Measurements from ENCODE around the gene BCAS1. TPM values are rescaled to one million over a fixed set of nuclear protein-coding genes. Genes with fewer than 3 reads are reported as not detected.
A peak's percentile ranks its signal among the peaks of the same experiment; 100 is the strongest.

BCAS1 gene
- total RNA-seq, 1 experiment from 2014 or later = 4.0 TPM

DNA sequence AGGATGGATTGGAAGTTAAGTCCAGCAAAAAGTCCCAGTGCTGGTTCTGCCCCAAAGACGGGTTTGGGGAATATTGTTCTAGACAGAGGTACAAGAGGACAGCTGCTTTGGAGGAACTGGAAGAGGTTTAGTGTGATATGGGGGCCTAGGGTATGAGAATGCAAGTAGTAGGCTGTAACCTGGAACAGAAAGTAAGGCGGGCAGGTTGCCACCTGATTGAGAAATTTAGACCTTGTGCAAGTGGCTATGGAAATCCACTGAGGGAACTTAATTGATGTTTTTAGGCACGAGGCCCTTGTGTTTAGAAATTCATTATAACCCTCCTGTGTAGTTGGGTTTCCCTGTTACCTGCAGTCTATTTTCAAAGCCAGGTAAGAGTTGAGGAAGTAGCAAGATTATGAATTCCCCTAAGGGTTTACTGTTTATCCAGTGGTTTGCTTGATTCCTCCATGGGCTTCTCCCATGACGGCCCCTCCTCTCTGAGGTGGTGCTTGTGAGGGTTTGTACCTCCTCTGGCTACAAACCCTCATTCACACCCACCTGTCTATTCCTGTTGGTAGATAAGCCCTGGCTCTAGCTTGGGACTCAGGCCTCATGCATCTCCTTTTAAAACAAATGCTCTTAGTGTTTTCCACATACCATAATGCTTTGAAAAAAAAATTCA lies 42.0 kb upstream of the BCAS1 start:
- no TSS peak for BruUV-seq (replicated peaks)
- ChIA-PET POLR2A (ENCODE audit: unreplicated experiment) (no interaction called here), CTCF (no interaction called here)
- Histone ChIP-seq H4K20me1 (ENCODE audit: insufficient read depth) (no peaks in the 10 kb centered on the region), H3K36me3 (ENCODE audit: low read depth) (no peaks in the 10 kb centered on the region), H2AFZ (no peak overlapping the region), H3K4me1 (replicated peaks; ENCODE audit: insufficient read depth) (peaks cover 76% of the 10 kb centered on the region), H3K4me3 (no peak overlapping the region), H3K79me2 (ENCODE audit: low read depth) (no peaks in the 10 kb centered on the region), H3F3A (ENCODE audit: insufficient read depth, low read depth) (peaks cover 44% of the 10 kb centered on the region), H3K4me2 (no peak overlapping the region), H3K9me3 (ENCODE audit: insufficient read depth, low read depth) (no peaks in the 10 kb centered on the region), H3K27ac (peak overlapping the region; percentile 97), H3K27me3 (ENCODE audit: insufficient read depth, low read depth) (no peaks in the 10 kb centered on the region), H3K9me2 (ENCODE audit: insufficient read depth) (no peaks in the 10 kb centered on the region)
- intact Hi-C loops (cut with micrococcal nuclease; ENCODE audit: unreplicated experiment) = no loop called here
- TF ChIP-seq, protein P1, sequence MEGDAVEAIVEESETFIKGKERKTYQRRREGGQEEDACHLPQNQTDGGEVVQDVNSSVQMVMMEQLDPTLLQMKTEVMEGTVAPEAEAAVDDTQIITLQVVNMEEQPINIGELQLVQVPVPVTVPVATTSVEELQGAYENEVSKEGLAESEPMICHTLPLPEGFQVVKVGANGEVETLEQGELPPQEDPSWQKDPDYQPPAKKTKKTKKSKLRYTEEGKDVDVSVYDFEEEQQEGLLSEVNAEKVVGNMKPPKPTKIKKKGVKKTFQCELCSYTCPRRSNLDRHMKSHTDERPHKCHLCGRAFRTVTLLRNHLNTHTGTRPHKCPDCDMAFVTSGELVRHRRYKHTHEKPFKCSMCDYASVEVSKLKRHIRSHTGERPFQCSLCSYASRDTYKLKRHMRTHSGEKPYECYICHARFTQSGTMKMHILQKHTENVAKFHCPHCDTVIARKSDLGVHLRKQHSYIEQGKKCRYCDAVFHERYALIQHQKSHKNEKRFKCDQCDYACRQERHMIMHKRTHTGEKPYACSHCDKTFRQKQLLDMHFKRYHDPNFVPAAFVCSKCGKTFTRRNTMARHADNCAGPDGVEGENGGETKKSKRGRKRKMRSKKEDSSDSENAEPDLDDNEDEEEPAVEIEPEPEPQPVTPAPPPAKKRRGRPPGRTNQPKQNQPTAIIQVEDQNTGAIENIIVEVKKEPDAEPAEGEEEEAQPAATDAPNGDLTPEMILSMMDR (conservative IDR thresholded peaks at IDR 0.05) = no peak
- no peak for TF ChIP-seq EZH2 (IDR thresholded peaks at IDR 0.05; ENCODE audit: low read depth)
- peak in 1 of 2 experiments; percentile 80 for DNase-seq

DNA sequence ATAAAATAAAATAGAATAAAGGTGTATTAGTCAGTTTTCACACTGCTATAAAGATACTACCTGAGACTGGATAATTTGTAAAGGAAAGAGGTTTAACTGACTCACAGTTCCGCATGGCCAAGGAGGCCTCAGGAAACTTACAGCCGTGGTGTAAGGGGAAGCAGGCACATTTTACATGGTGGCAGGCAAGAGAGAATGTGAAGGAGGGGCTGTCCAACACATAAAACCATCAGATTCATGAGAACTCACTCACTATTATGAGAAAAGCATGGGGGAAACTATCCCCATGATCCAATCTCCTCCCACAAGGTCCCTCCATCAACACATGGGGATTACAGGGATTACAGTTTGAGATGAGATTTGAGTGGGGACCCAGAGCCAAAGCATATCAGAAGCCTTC lies 41.1 kb upstream of the BCAS1 start:
- BruUV-seq (replicated peaks) = no TSS peak
- Histone ChIP-seq H3K4me2 (no peak overlapping the region), H3F3A (ENCODE audit: insufficient read depth, low read depth) (peaks cover 38% of the 10 kb centered on the region), H4K20me1 (ENCODE audit: insufficient read depth) (no peaks in the 10 kb centered on the region), H3K9me3 (ENCODE audit: insufficient read depth, low read depth) (no peaks in the 10 kb centered on the region), H3K79me2 (ENCODE audit: low read depth) (no peaks in the 10 kb centered on the region), H3K36me3 (ENCODE audit: low read depth) (no peaks in the 10 kb centered on the region), H3K27ac (peak overlapping the region; percentile 97), H3K9me2 (ENCODE audit: insufficient read depth) (no peaks in the 10 kb centered on the region), H3K4me1 (replicated peaks; ENCODE audit: insufficient read depth) (peaks cover 68% of the 10 kb centered on the region), H3K27me3 (ENCODE audit: insufficient read depth, low read depth) (no peaks in the 10 kb centered on the region), H3K4me3 (no peak overlapping the region), H2AFZ (no peak overlapping the region)
- CTCF ChIA-PET = no interaction called here
- POLR2A ChIA-PET (ENCODE audit: unreplicated experiment) = no interaction called here
- intact Hi-C loops (cut with micrococcal nuclease; ENCODE audit: unreplicated experiment) = no loop called here
- DNase-seq = no peak
- TF ChIP-seq, protein P1 (conservative IDR thresholded peaks at IDR 0.05) = no peak
- no peak for TF ChIP-seq EZH2 (IDR thresholded peaks at IDR 0.05; ENCODE audit: low read depth)

DNA sequence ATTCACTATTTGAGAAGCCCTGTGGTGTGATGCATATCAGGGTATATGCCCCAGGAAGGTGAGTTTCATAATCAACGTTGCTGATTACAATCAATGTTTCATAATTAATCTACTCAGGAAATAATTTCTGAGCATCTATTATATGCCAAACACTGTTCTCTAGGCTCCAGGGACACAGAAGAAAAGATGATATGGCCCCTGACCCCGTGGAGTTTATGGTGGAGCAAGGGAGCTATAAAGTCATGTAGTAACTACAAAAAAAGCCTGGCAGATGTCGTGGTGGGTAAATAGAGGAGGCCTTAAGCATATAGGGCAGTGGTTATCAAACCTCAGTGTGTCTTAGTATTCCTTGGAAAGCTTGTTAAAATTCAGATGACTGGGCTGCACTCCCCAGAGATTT lies 40.1 kb upstream of the BCAS1 start:
- H3K79me2 ChIP-seq (ENCODE audit: low read depth) = no peaks in the 10 kb centered on the region
- H3K9me3 ChIP-seq (ENCODE audit: insufficient read depth, low read depth) = no peaks in the 10 kb centered on the region
- H3K4me1 ChIP-seq (replicated peaks; ENCODE audit: insufficient read depth) = peaks cover 59% of the 10 kb centered on the region
- no peaks in the 10 kb centered on the region for H3K9me2 ChIP-seq (ENCODE audit: insufficient read depth)
- DNase-seq = peak in 1 of 2 experiments; percentile 51
- TF ChIP-seq, protein P1 (conservative IDR thresholded peaks at IDR 0.05) = no peak
- no peak for TF ChIP-seq EZH2 (IDR thresholded peaks at IDR 0.05; ENCODE audit: low read depth)
- peaks cover 30% of the 10 kb centered on the region for H3F3A ChIP-seq (ENCODE audit: insufficient read depth, low read depth)
- BruUV-seq (replicated peaks) = no TSS peak
- H4K20me1 ChIP-seq (ENCODE audit: insufficient read depth) = no peaks in the 10 kb centered on the region
- H3K4me3 ChIP-seq = no peak overlapping the region
- ChIA-PET POLR2A (ENCODE audit: unreplicated experiment) (no interaction called here), CTCF (no interaction called here)
- H3K27me3 ChIP-seq (ENCODE audit: insufficient read depth, low read depth) = no peaks in the 10 kb centered on the region
- peak overlapping the region; percentile 7 for H3K4me2 ChIP-seq
- intact Hi-C loops (cut with micrococcal nuclease; ENCODE audit: unreplicated experiment) = no loop called here
- peak overlapping the region; percentile 70 for H3K27ac ChIP-seq
- no peaks in the 10 kb centered on the region for H3K36me3 ChIP-seq (ENCODE audit: low read depth)
- H2AFZ ChIP-seq = 0 out of 2 replicates have a peak overlapping the region, but pooled peaks have one; percentile 6
